ENCODE data around the gene BCL7C. TPM values are rescaled to one million over a fixed set of nuclear protein-coding genes. Genes with fewer than 3 reads are reported as not detected.

BCL7C gene
- total RNA-seq, 2 donors from 2014 or later = 22.5 to 22.8 TPM

Other genes with a start within 250 kb of the BCL7C start
- gene PRR14, start 243.1 kb downstream of the BCL7C start, total RNA-seq = 10 to 100 TPM; 74.1 to 89.1 TPM
- gene FBRS, start 235.6 kb downstream of the BCL7C start, total RNA-seq = 100 to 1,000 TPM; 217 to 246 TPM
- gene SRCAP, start 194.9 kb downstream of the BCL7C start, total RNA-seq = 10 to 100 TPM; 86.9 to 90.5 TPM
- 10 to 100 TPM; 31.6 to 38.1 TPM for gene PHKG2, start 145.7 kb downstream of the BCL7C start, total RNA-seq
- gene CFAP119, start 132.0 kb downstream of the BCL7C start, total RNA-seq = 1 to 10 TPM; 1.1 to 2.0 TPM
- gene RNF40, start 131.8 kb downstream of the BCL7C start, total RNA-seq = 10 to 100 TPM; 57.8 to 64.5 TPM
- 1 to 10 TPM; 1.4 to 1.5 TPM for gene ZNF629, start 106.9 kb downstream of the BCL7C start, total RNA-seq
- gene CTF1, start 2.5 kb upstream of the BCL7C start, total RNA-seq = under 1 TPM in 1 of 2 donors, not detected in 1; 0.26 TPM
- 10 to 100 TPM; 12.6 to 13.2 TPM for gene FBXL19, start 29.5 kb upstream of the BCL7C start, total RNA-seq
- gene ORAI3, start 55.0 kb upstream of the BCL7C start, total RNA-seq = 1 to 10 TPM; 6.4 to 7.5 TPM
- gene SETD1A, start 63.7 kb upstream of the BCL7C start, total RNA-seq = 10 to 100 TPM; 31.3 to 45.5 TPM
- under 1 TPM; 0.21 to 0.60 TPM for gene HSD3B7, start 91.1 kb upstream of the BCL7C start, total RNA-seq
- gene STX1B, start 116.6 kb upstream of the BCL7C start, total RNA-seq = under 1 TPM; 0.27 to 0.47 TPM
- gene STX4, start 139.5 kb upstream of the BCL7C start, total RNA-seq = 10 to 100 TPM; 72.0 to 72.1 TPM
- 10 to 100 TPM in 1 of 2 donors, 1 to 10 TPM in 1; 9.6 to 12.1 TPM for gene ZNF668, start 180.2 kb upstream of the BCL7C start, total RNA-seq
- 10 to 100 TPM; 17.0 to 21.7 TPM for gene ZNF646, start 180.3 kb upstream of the BCL7C start, total RNA-seq
- gene PRSS53, start 194.9 kb upstream of the BCL7C start, total RNA-seq = 1 to 10 TPM; 3.2 to 4.4 TPM
- 10 to 100 TPM; 30.6 to 31.7 TPM for gene VKORC1, start 200.7 kb upstream of the BCL7C start, total RNA-seq
- gene BCKDK, start 214.3 kb upstream of the BCL7C start, total RNA-seq = 1 to 10 TPM; 8.5 to 9.9 TPM
- 10 to 100 TPM; 86.7 to 97.6 TPM for gene KAT8, start 223.6 kb upstream of the BCL7C start, total RNA-seq
- gene PRSS8, start 241.7 kb upstream of the BCL7C start, total RNA-seq = not detected